ENCODE measurements around the gene UTRN.

DNA sequence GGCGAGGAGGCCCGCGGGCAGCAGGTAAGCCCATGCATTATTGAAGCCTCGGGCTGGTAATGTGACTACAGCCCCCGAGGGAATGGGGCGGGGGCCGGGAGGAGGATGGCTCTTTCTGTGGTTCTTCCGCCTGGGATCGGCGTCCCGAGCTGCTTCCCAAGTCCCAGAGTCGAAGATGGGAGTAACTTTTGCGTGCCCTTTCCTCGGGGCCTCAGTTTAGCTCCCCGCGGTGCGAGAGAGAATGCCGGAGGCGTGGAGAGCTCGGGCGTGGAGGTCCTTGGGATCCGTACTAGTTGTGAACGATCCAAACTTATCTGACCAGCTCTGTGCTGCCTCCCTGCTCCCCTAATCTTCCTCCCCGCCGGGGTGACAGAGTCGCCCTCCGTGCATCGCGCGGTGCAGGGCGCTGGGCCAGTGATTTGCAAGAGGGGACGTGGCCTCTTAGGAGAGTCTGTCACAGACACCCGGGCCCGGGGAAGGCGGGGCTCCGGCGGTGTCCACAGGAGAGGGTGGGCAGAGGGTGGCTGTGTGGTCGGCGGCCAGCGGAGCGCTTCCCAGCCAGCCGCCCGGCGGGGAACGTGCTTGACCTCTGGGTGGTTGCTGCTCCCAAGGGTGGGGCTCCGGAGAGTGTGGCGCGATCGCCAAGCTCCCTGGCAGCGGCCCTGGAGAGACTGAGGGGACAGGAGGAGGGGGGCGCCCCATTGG, 815 bp downstream of the UTRN start:
- TF ChIP-seq ZBED1 (IDR thresholded peaks at IDR 0.05; ENCODE audit: borderline replicate concordance) (no peak), POLR2A (IDR thresholded peaks at IDR 0.05; ENCODE audit: low read depth, low read length) (no peak), ATF7 (IDR thresholded peaks at IDR 0.05; ENCODE audit: low read depth) (no peak), CEBPB (IDR thresholded peaks at IDR 0.05; ENCODE audit: borderline replicate concordance in 1 of 2, low read depth in 2 of 2, low read length in 2 of 2) (no peak), JUND (IDR thresholded peaks at IDR 0.05; ENCODE audit: low read depth, low read length) (no peak), BACH1 (IDR thresholded peaks at IDR 0.05; ENCODE audit: borderline replicate concordance) (no peak), LARP7 (IDR thresholded peaks at IDR 0.05) (no peak), SRF (IDR thresholded peaks at IDR 0.05; ENCODE audit: low read depth in 2 of 2, low read length in 2 of 2) (no peak), SIN3A (IDR thresholded peaks at IDR 0.05; ENCODE audit: low read depth, low read length) (no peak), RB1 (IDR thresholded peaks at IDR 0.05; ENCODE audit: borderline replicate concordance) (no peak), NFIC (IDR thresholded peaks at IDR 0.05; ENCODE audit: low read depth, low read length) (no peak), EZH2 (IDR thresholded peaks at IDR 0.05; ENCODE audit: borderline replicate concordance, control insufficient read depth, low read depth, low read length) (no peak), POLR2AphosphoS2 (IDR thresholded peaks at IDR 0.05; ENCODE audit: low read depth, low read length) (no peak)
- TF ChIP-seq, protein P1, sequence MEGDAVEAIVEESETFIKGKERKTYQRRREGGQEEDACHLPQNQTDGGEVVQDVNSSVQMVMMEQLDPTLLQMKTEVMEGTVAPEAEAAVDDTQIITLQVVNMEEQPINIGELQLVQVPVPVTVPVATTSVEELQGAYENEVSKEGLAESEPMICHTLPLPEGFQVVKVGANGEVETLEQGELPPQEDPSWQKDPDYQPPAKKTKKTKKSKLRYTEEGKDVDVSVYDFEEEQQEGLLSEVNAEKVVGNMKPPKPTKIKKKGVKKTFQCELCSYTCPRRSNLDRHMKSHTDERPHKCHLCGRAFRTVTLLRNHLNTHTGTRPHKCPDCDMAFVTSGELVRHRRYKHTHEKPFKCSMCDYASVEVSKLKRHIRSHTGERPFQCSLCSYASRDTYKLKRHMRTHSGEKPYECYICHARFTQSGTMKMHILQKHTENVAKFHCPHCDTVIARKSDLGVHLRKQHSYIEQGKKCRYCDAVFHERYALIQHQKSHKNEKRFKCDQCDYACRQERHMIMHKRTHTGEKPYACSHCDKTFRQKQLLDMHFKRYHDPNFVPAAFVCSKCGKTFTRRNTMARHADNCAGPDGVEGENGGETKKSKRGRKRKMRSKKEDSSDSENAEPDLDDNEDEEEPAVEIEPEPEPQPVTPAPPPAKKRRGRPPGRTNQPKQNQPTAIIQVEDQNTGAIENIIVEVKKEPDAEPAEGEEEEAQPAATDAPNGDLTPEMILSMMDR (IDR thresholded peaks at IDR 0.05 in 2 of 3, conservative IDR thresholded peaks at IDR 0.05 in 1 of 3; ENCODE audit: control insufficient read depth in 2 of 3, extremely low read depth in 1 of 3, insufficient read depth in 1 of 3, low read depth in 3 of 3, low read length in 3 of 3): no peak

Measured in GM12878 (cell line).